Hindlimb muscle (tissue), 1 donor: Measurements from ENCODE around the gene PARL. TPM values are rescaled to one million over a fixed set of nuclear protein-coding genes. Genes with fewer than 3 reads are reported as not detected.

ENCODE experiments used
- DNase-seq: peaks from one replicate; pipeline ENCODE4 v3.0.0-alpha.2; 2013
- polyA plus RNA-seq: library from polyadenylated mRNA; unstranded; fragments of 120-200 nt; gene quantifications from one replicate; pipeline ENCODE4 v1.2.1, GENCODE V29; 2013; ENCODE audit not compliant: insufficient read length

The PARL gene
- polyA plus RNA-seq, 1 donor: 35.5 TPM

- no peak for DNase-seq
Measured at GRCh38 chr3:183782576-183783276, 102.0 kb downstream of the PARL start.

- no peak for DNase-seq
Measured at GRCh38 chr3:183781246-183781645, 103.4 kb downstream of the PARL start.

- DNase-seq: no peak
Measured at GRCh38 chr3:183779896-183780465, 104.7 kb downstream of the PARL start.

Other genes with a start within 250 kb of the PARL start
- 37.0 TPM for gene KLHL24, start 249.3 kb downstream of the PARL start, polyA plus RNA-seq
- gene YEATS2, start 187.1 kb downstream of the PARL start, polyA plus RNA-seq: 32.8 TPM
- gene MAP6D1, start 59.3 kb downstream of the PARL start, polyA plus RNA-seq: 44.8 TPM
- 28.1 TPM for gene ABCC5, start 133.0 kb upstream of the PARL start, polyA plus RNA-seq
- not detected for gene HTR3D, start 146.9 kb upstream of the PARL start, polyA plus RNA-seq
- not detected for gene HTR3C, start 168.2 kb upstream of the PARL start, polyA plus RNA-seq
- 0.14 TPM for gene HTR3E, start 212.2 kb upstream of the PARL start, polyA plus RNA-seq